GM20000 (cell line): ENCODE results near the gene TUBA4B.
"Not testable (repeated sequence)": the region's sequence is repeated elsewhere in the genome, so short reads cannot be mapped to it uniquely, and the experiment has no call there.

ENCODE experiments used
- DNase-seq: peaks from one replicate; pipeline ENCODE4 v3.0.0; 2012; ENCODE audit warnings: low spot score
- TF ChIP-seq, protein P1 (sequence below): IDR thresholded peaks from 2 replicates; pipeline ENCODE4 v1.5.1; 2012; ENCODE audit warnings: mild to moderate bottlenecking, control low read depth; ENCODE audit errors: extremely low read depth, missing control alignments

Gene TUBA4B

DNA sequence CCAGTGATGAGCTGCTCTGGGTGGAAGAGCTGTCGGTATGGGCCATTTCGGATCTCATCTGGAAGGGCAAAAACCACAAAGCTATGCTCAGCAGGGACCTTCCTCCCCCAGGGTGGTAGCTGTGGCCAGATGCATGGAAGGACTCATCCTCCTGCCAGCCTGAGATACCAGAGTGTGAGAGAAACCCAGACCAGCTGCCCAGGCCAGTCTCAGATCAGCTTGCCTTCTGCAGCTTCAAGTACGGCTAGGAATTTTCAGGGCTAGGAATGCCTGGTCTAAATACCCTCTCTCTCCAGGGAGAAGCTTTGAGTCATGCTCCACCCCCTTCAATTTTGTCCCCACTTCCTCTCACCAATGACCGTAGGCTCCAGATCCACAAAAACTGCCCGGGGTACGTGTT, 1.4 kb upstream of the TUBA4B start:
- DNase-seq, result no peak
- TF ChIP-seq, protein P1, sequence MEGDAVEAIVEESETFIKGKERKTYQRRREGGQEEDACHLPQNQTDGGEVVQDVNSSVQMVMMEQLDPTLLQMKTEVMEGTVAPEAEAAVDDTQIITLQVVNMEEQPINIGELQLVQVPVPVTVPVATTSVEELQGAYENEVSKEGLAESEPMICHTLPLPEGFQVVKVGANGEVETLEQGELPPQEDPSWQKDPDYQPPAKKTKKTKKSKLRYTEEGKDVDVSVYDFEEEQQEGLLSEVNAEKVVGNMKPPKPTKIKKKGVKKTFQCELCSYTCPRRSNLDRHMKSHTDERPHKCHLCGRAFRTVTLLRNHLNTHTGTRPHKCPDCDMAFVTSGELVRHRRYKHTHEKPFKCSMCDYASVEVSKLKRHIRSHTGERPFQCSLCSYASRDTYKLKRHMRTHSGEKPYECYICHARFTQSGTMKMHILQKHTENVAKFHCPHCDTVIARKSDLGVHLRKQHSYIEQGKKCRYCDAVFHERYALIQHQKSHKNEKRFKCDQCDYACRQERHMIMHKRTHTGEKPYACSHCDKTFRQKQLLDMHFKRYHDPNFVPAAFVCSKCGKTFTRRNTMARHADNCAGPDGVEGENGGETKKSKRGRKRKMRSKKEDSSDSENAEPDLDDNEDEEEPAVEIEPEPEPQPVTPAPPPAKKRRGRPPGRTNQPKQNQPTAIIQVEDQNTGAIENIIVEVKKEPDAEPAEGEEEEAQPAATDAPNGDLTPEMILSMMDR, result no peak

DNA sequence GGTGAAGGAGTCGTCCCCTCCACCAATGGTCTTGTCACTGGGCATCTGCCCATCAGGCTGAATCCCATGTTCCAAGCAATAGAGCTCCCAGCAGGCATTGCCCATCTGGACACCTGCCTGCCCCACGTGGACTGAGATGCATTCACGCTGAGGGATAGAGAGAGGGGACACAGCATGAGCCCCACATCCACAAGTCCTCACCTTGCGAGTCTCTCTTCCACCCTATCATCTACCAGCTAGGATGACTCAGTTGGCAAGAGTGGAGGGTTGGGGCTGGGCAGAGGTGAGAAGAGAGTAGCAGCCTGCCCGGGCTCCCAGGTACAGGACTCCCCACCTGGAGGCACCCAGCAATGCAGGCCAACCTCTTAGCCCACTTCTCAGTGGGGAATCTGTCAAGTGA, 959 bp upstream of the TUBA4B start:
- DNase-seq, result no peak
- TF ChIP-seq, protein P1, result no peak

DNA sequence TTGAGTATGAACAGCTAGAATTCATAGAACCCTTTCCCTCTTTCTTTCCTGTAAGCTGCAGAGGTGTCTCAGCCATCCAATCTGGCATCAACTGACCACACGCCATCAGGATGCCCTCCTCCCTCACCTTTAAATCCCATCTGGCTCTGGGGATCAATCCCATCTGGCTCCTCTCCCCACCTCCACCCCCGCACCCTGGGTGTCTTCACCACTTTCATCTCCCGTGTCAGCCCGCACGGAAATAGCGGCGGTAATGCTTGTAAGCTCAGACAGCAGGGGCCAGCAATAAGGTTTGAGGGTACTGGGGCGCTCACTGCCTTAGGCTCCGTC, 508 bp upstream of the TUBA4B start:
- TF ChIP-seq, protein P1, result no peak
- no peak for DNase-seq

DNA sequence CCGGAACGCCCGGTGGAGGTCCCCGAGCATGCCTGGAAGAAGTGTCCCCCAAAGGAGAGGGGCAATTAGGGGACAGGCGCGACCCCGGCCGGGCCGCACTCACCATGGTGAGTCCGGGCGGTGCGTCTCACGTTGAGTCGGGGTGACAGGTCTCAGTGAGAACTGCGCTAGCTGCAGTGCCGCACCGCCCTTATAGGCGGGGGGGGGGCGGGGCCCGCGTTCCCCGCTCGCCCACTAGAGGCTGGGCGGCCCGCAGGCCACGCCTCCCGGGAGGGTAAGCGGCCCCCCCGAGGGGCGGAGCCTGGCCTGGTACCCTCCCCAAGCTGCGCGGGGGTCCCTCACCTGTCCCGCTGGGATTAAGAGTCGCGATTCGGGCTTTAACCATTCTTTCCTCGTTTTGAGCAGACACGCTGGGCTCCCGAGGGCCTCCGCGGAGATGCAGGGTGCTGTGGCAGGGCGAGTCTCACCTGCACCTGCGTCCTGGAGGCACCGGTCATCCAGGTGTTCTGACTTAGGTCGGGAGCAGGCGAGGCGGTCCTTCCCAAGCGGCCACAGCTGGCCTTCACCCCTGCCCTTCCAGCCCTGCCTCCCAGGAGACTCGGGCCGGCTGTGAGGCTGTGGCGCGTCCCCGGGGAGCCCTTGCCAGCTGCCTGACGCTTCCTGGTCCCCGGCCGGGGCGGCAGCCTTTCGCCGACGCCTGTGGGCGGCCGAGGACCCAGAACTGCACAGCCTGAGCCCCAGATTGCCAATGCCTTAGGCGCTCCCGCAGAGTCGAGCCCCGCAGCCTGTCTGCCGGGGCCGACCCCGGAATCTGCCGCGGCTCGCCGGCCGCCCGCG, 928 bp downstream of the TUBA4B start, which contains the start of gene TUBA4A:
Gene TUBA4A, minus strand, starts transcription at position 166 of the 837 bp plus-strand sequence. Its CDS starts 60 bp downstream, at position 106.
- peak; percentile 97 for DNase-seq
- TF ChIP-seq, protein P1, result no peak

DNA sequence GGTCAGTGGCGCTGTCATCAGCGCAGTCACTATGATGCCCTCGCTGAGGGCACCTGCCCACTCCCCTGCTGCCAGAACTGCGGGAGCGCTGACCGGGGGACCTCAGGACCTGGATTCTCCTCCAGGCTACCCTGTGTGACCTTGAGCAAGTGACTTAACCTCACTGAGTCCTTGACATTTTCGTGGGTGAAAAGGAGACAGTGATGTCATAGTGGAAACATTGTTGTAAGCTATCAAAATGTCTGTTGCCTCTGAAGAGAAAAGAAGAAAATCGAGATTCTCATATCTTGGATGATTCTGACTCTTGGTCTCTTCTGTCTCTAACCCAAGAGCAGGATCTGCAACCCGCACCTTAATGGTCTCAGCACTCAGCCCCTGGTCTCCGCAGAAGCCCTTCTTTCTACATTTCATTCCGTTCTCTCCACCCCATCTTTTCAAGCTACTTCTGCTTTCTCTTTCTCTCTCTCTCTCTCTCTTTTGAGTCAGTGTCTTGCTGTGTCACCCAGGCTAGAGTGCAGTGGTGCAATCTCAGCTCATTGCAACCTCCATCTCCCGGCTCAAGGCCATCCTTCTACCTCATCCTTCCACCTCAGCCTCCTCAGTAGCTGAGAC, 1.7 kb downstream of the TUBA4B start:
- TF ChIP-seq, protein P1, result no peak
- DNase-seq, result peak; percentile 55

DNA sequence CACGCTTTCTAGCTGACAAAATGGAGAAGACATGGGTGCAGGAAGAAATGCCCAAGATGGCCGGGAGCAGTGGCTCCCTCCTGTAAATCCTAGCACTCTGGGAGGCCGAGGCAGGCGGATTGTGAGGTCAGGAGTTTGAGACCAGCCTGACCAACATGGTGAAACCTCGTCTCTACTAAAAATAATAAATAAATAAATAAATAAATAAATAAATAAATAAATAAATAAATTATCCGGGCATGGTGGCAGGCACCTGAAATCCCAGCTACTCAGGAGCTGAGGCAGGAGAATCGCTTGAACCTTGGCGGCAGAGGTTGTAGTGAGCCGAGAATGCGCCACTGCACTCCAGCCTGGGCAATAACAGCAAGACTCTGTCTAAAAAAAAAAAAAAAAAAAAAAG, 5.9 kb downstream of the TUBA4B start:
- not testable (repeated sequence) for DNase-seq

DNA sequence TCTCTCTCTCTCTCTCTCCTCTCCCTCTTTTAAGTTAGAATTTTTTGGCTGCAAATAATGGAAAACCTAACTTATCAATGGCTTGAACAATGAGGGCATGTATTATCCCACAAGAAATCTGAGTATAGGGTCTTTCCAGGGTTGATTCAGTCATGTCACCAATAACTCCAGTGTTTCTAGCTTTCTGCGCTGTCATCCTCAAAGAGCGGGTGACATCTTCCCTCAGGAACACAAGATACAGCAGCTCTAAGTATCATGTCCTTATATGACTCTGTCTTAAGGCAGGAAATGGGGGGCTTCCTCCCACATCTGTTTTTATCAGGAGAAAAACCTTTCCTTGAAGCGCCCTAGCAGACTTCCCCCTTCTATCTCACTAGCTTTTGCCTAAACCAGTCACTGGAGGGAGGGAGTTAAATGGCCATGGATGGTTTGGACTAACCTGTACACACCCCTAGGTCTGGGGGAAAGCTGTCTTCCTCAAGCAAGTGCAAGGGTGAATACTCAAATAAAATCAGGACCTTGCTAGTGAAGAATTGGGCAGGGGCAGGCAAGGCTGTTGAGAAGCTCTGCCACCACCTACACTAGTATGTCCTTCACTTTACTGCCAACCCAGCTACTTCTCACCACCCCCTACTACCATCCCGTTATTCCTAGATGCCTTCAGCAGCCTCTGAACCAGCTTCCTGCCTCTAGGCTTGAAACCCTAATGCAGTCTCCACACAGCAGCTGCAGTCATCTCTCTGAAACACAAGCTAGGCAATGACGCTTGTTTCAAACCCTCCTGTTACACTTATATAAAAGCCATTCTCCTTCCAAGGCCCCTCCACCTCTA, 8.2 kb downstream of the TUBA4B start:
- TF ChIP-seq, protein P1, result no peak
- DNase-seq, result no peak
